Omental fat pad (tissue), 4 donors: ENCODE results near the gene DES. TPM values are rescaled to one million over a fixed set of nuclear protein-coding genes. Genes with fewer than 3 reads are reported as not detected.
A peak's percentile ranks its signal among the peaks of the same experiment; 100 is the strongest.

Experiments used
- ATAC-seq: fragments of 150-250 bp; one replicate; pipeline ENCODE4 v1.9.1; 2016; ENCODE audit warnings: mild to moderate bottlenecking, moderate library complexity; ENCODE audit not compliant: low FRiP score
- DNase-seq: peaks from one replicate; pipeline ENCODE4 v3.0.0-alpha.2; 2019; ENCODE audit warnings: low spot score
- CTCF ChIP-seq, 3 donors: fragments of 450-650 bp; IDR thresholded peaks; one replicate each; pipeline ENCODE4 v1.5.1; 2016 to 2017; ENCODE audit warnings: antibody characterized with exemption in 3 of 3, mild to moderate bottlenecking in 3 of 3, moderate library complexity in 2 of 3
- total RNA-seq, 4 donors: library from RNA; depleted of rRNA; stranded (reverse); fragments of >200 nt; gene quantifications; one replicate each; pipeline ENCODE4 v1.1.0, GENCODE V29; 2016

Gene DES
- total RNA-seq, 4 donors from 2014 or later, result 39.4 to 292 (median 182) TPM

- TF ChIP-seq CTCF (IDR thresholded peaks at IDR 0.05), result no peak
- ATAC-seq, result no peak
- DNase-seq, result no peak
Observed at GRCh38 chr2:219457784-219458369, 39.7 kb downstream of the DES start.

GRCh38 chr2:219458996-219459395 lies 40.8 kb downstream of the DES start:
- no peak for TF ChIP-seq CTCF (IDR thresholded peaks at IDR 0.05)
- DNase-seq (no peak), ATAC-seq (no peak)

- ATAC-seq (peak; percentile 60), DNase-seq (no peak)
- no peak for TF ChIP-seq CTCF (IDR thresholded peaks at IDR 0.05)
Observed at GRCh38 chr2:219459460-219460311, 41.5 kb downstream of the DES start.

GRCh38 chr2:219460424-219460926 lies 42.3 kb downstream of the DES start:
- ATAC-seq, result peak; percentile 50
- no peak for DNase-seq
- no peak for TF ChIP-seq CTCF (IDR thresholded peaks at IDR 0.05)

- no peak for TF ChIP-seq CTCF (IDR thresholded peaks at IDR 0.05)
- no peak for DNase-seq
- peak; percentile 10 for ATAC-seq
Observed at GRCh38 chr2:219461047-219461514, 42.9 kb downstream of the DES start.

- ATAC-seq (no peak), DNase-seq (no peak)
Observed at GRCh38 chr2:219461669-219462068, 43.5 kb downstream of the DES start.

More at GRCh38 chr2:219461669-219462068, 43.5 kb downstream of the DES start:
- no peak for TF ChIP-seq CTCF (IDR thresholded peaks at IDR 0.05)
